ENCODE measurements around the gene AFTPH.
A peak's percentile ranks its signal among the peaks of the same experiment; 100 is the strongest.

AFTPH gene

GRCh38 chr2:64488050-64488974 is 35.8 kb upstream of the AFTPH start:
- H3K4me3 ChIP-seq (ENCODE audit: insufficient read depth, low read length, poor library complexity, severe bottlenecking): no peak overlapping the region
- peak overlapping the region; percentile 30 for H2AFZ ChIP-seq (ENCODE audit: low read depth, low read length, severe bottlenecking)
- H3K9me3 ChIP-seq (ENCODE audit: insufficient read depth, low read length): no peaks in the 10 kb centered on the region
- no peak overlapping the region for H3K27ac ChIP-seq (ENCODE audit: low read depth, low read length)
- H3K27me3 ChIP-seq (ENCODE audit: low read length): no peaks in the 10 kb centered on the region
- H4K20me1 ChIP-seq (ENCODE audit: low read depth, low read length): no peaks in the 10 kb centered on the region
- H3K4me2 ChIP-seq (ENCODE audit: low read depth, low read length, poor library complexity, severe bottlenecking): no peak overlapping the region
- H3K79me2 ChIP-seq (ENCODE audit: insufficient read depth, low read length): no peaks in the 10 kb centered on the region
- TF ChIP-seq CTCF (IDR thresholded peaks at IDR 0.05; ENCODE audit: insufficient read depth, low read length, poor library complexity, severe bottlenecking) (peak; percentile 93), EZH2phosphoT487 (conservative IDR thresholded peaks at IDR 0.05; ENCODE audit: low read length) (no peak)
- no peaks in the 10 kb centered on the region for H3K9me2 ChIP-seq (replicated peaks; ENCODE audit: insufficient read depth, low read length)
- no peaks in the 10 kb centered on the region for H3K36me3 ChIP-seq (ENCODE audit: low read length)
- H3F3A ChIP-seq (ENCODE audit: insufficient read depth): no peaks in the 10 kb centered on the region
- H3K9ac ChIP-seq (ENCODE audit: low read length): no peak overlapping the region

- Histone ChIP-seq H3K36me3 (ENCODE audit: low read length) (no peaks in the 10 kb centered on the region), H3K79me2 (ENCODE audit: insufficient read depth, low read length) (no peaks in the 10 kb centered on the region), H3K9me2 (replicated peaks; ENCODE audit: insufficient read depth, low read length) (no peaks in the 10 kb centered on the region), H3K4me2 (ENCODE audit: low read depth, low read length, poor library complexity, severe bottlenecking) (no peak overlapping the region), H3K9me3 (ENCODE audit: insufficient read depth, low read length) (no peaks in the 10 kb centered on the region), H2AFZ (ENCODE audit: low read depth, low read length, severe bottlenecking) (no peak overlapping the region), H3K27me3 (ENCODE audit: low read length) (no peaks in the 10 kb centered on the region), H3F3A (ENCODE audit: insufficient read depth) (no peaks in the 10 kb centered on the region), H4K20me1 (ENCODE audit: low read depth, low read length) (no peaks in the 10 kb centered on the region), H3K27ac (ENCODE audit: low read depth, low read length) (no peak overlapping the region), H3K4me3 (ENCODE audit: insufficient read depth, low read length, poor library complexity, severe bottlenecking) (no peak overlapping the region), H3K9ac (ENCODE audit: low read length) (no peak overlapping the region)
- TF ChIP-seq EZH2phosphoT487 (conservative IDR thresholded peaks at IDR 0.05; ENCODE audit: low read length) (no peak), CTCF (IDR thresholded peaks at IDR 0.05; ENCODE audit: insufficient read depth, low read length, poor library complexity, severe bottlenecking) (no peak)
Measured at GRCh38 chr2:64489081-64489751, 34.9 kb upstream of the AFTPH start.

- H3K79me2 ChIP-seq (ENCODE audit: insufficient read depth, low read length): no peaks in the 10 kb centered on the region
- no peak overlapping the region for H2AFZ ChIP-seq (ENCODE audit: low read depth, low read length, severe bottlenecking)
- H3K9me3 ChIP-seq (ENCODE audit: insufficient read depth, low read length): no peaks in the 10 kb centered on the region
- no peaks in the 10 kb centered on the region for H3K36me3 ChIP-seq (ENCODE audit: low read length)
- H3K9ac ChIP-seq (ENCODE audit: low read length): no peak overlapping the region
- no peak overlapping the region for H3K27ac ChIP-seq (ENCODE audit: low read depth, low read length)
- H3F3A ChIP-seq (ENCODE audit: insufficient read depth): no peaks in the 10 kb centered on the region
- no peaks in the 10 kb centered on the region for H3K27me3 ChIP-seq (ENCODE audit: low read length)
- no peak for TF ChIP-seq CTCF (IDR thresholded peaks at IDR 0.05; ENCODE audit: insufficient read depth, low read length, poor library complexity, severe bottlenecking)
- TF ChIP-seq EZH2phosphoT487 (conservative IDR thresholded peaks at IDR 0.05; ENCODE audit: low read length): no peak
- no peak overlapping the region for H3K4me3 ChIP-seq (ENCODE audit: insufficient read depth, low read length, poor library complexity, severe bottlenecking)
- H3K4me2 ChIP-seq (ENCODE audit: low read depth, low read length, poor library complexity, severe bottlenecking): no peak overlapping the region
- no peaks in the 10 kb centered on the region for H3K9me2 ChIP-seq (replicated peaks; ENCODE audit: insufficient read depth, low read length)
- H4K20me1 ChIP-seq (ENCODE audit: low read depth, low read length): no peaks in the 10 kb centered on the region
Measured at GRCh38 chr2:64491426-64491825, 32.7 kb upstream of the AFTPH start.
